GM19238 (cell line): ENCODE results near the gene ZFAND3.

ENCODE experiments used
- DNase-seq: peaks from one replicate; pipeline ENCODE4 v3.0.0; 2011; ENCODE audit warnings: low spot score; ENCODE audit not compliant: insufficient read length

Gene ZFAND3

GRCh38 chr6:38152620-38153019 is 333.1 kb downstream of the ZFAND3 start:
- DNase-seq = no peak

GRCh38 chr6:38153076-38153797 is 333.7 kb downstream of the ZFAND3 start:
- no peak for DNase-seq

DNA sequence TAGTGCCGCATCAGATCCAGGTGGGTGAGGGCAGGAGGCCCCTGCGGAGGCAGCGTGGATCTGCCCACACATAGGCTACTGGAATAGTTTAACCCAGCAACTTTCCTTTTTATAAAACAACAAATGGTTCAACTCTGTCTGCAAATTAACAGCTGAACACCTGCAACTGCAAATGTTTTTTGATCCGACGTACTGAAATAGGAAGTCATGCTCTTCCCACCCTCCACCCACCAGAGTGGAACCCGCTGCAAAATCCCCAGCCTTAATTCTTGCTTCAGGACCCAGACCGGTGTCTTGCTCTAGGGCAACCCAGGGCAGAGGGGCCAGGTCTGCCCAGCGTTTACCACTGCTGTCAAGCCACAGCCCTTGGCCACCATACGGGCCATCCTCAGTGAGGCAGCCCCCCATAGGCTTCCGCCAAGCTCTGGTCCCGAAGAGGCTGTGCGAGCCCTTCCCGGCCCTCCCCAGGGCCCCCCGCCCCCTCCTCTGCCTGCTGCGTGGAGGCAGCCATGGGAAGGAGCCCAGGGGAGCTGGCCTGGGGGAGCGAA is 334.3 kb downstream of the ZFAND3 start:
- DNase-seq = no peak

- DNase-seq = no peak
Observed at GRCh38 chr6:38154731-38155130, 335.2 kb downstream of the ZFAND3 start.

DNA sequence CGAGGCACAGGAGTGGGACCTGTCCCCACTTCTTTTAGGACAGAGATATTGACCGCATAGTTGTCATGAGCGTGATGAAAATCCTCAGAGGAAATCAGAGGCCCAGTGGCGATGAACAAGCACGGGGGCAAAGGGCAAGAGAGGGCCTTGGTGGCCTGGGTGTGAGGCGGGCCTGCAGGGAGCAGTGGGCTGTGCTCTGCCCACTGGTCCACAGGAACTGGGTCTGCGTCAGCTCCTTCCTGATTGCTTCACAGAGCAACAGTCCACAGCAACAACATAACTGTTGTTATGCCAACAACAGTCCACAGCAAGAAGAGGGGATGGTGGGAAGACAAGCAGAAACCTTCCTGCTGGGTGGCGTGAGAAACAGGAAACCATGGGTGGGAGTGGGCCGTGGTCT is 335.6 kb downstream of the ZFAND3 start:
- DNase-seq = no peak

DNA sequence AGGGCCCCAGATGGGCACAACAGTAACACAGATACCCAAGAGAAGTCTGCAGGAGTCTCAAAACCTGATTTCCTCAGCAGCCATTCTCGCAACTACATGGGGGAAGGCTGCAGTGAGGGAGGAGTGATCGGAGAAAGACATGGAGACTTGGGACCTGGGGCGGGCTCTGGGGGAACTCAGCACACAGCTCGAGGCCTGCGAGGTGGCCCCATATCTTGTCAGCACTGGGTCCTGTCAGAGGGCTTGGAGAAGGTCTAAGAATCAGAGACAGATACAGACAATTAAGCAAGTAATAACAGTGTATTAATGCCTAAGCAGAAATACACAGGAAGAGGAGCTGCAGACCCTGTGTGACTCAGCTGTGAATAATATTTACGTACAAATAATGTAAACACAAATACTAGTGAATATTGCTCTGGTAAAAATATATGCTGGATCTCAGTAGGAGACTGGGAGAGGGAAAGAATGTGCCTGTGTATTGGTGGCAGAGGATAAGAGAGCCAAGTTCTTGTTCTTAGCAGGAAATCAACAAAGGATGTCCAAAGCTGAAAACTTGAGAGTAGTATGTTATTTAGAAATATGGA is 336.2 kb downstream of the ZFAND3 start:
- no peak for DNase-seq

DNA sequence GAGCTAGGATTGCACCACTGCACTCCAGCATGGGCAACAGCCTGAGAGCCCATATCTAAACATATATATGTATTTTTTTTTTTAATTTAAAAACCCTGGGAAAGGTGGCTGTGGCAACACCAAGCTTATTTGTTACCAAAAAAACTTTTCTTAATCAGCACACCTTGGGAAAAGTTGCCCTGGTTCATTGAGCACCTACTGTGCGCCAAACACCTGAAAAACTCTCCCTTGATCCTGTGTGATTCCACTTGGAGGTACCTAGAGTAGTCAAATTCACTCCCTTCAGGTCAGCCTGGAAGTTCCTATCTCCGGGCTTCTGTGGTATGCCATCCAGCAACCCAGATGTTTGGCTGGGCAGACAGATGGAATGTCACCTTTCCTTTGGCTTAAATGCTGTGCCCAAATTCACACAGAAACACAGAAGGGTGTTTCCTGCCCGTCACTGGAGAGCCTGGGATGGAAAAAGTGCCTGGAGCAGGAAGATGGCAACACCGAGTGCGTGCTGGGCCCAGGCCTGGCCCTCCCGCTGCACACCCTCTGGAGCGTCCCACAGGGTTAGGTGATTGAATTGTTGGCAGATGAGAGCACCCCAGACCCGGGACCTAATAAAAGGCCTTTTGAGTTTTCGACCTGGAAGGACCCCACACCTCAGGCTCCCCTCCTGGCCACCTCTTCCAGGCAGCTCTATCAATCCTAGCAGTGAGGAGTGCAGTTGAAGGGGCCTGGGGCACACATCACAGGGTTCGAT is 337.5 kb downstream of the ZFAND3 start:
- DNase-seq = no peak

- no peak for DNase-seq
Observed at GRCh38 chr6:38157905-38158304, 338.4 kb downstream of the ZFAND3 start.

GRCh38 chr6:38158762-38159350 is 339.3 kb downstream of the ZFAND3 start:
- no peak for DNase-seq

DNA sequence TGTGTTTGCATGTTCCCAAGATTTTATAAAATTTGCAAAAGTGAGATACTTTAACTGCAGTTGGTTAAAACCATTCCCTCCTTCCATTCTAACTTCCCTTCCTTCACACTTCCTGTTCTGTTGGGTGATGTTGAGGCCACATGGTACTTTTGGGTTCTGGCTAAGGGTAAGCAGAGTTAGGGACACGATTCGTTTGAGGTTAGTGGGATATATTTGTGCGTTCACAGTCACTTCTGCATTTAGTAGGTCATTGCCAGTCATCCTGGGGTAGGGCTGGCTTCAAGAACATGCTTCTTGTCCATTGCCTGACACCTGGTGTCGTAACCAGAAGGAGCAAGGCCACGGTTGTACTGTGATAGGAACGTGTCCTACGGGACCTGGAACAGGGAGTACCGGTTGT is 340.1 kb downstream of the ZFAND3 start:
- no peak for DNase-seq

GRCh38 chr6:38160831-38161230 is 341.3 kb downstream of the ZFAND3 start:
- no peak for DNase-seq

DNA sequence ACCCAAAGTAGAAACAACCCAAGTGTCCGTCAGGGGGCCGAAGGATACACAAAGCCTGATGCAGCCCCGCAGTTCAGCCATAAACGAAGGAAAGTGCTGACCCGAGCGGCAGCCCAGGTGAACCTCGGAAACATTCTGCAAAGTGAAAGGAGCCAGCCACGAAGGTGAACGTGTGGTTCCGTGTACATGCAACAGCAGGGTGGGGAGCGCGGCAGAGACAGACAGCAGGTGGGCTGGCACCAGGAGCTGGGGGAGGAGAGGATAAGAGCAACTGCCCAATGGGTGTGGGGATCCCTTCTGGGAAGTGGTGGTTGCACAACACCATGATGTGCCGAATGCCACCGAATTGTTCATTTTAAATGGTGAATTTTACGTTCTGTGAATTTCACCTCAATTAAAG is 341.8 kb downstream of the ZFAND3 start:
- DNase-seq = no peak

DNA sequence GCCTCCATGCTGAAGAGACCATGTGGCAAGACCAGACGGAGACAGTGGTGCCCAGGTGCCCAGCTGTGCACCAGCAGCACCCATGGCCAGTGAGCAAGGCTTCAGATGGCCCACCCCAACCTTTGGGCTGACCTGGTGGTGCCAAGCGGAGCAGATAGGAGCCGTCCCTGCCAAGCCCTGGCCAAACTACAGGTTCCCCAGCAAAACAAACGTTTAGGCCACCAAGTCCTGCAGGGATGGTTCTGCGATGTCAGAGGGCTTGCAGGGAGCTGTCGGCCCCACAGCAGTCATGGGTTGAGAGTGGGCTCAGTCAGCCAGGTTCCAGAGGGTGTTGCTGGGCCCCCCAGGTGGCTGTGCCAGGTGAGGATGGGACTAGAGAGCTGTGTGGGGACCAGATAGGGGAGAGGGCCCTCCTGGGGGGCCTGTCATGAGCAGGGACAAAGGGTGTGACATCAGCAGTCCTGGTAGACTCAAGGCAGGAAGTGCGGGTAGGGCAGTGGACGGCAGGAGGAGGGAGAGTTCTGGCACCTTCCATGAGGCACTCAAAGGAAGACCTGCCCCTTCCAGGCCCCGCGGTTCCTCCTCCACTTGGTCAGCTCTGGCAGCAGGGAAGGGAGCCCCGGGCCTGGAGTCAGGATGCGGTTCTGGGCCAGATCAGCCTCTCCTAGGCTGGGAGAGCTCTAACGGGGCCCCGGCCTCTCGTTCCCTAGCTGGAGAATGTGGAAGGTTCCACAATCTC is 342.4 kb downstream of the ZFAND3 start:
- DNase-seq = no peak

GRCh38 chr6:38162493-38163185 is 343.1 kb downstream of the ZFAND3 start:
- no peak for DNase-seq

DNA sequence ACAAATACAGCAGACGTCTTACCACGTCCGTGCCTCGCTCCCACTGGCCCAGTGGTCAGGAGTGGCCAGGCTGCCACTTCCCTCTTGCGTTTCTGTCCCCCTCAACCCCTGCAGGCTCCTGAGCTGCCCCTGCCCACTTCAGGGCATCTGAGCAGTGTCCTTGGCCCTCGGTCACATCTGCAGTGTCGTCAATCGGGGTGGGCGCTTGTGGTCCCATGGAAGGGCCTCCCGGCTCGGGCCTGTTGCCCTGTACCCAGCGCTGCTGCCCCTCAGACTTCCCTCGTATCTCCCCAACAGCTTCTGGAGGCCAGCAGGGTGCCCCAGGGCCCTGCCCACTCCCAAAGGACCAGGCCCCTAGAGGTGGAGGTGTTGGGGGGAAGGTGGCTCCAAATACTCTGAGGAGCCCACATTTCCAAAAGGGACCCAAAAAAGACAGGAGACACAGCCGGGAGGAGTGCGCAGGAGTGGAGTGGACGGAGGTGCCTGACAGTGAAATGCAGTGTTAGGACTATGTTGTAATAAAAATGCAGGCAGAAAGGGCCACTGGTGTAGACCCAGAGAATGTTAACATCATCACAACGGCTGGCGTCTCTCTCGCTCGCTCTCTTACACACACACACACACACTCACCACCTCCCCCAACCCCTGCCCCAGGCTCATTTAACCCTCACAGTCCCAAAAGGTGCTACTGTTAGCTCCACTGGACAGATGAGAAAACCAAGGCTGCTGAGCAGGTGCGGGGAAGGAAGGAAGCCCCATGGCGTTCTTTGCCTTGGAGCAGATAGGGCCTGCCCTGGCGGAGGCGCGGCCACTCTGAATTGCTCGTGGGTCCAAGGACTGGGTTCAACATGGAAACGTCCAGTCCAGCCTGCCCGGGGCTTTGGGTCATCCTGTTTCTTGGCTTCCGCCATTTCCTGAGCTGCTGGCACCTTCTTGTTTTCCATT is 343.9 kb downstream of the ZFAND3 start:
- no peak for DNase-seq

GRCh38 chr6:38164131-38164481 is 344.6 kb downstream of the ZFAND3 start:
- no peak for DNase-seq

DNA sequence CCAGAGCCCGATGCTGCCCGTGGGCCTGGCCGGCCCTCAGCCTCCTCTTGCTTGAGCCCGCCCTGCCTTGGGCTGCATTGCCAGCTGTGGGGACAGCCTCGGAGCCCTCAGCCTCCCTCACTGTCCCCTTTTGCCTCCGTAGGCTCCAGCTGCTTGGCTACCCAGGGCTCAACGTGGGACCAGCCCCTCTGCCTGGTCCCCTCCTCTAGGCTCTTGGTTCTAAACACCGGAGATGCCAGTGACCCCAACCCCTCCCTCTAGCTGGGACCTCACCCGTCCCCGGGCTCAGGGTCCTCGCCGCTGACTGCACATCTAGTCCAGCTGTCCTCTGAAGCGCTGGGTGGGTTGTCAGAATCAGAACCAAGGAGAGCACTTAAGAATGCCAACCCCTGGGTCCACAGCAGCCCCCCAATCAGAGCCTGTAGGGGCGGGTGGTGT is 345.2 kb downstream of the ZFAND3 start:
- no peak for DNase-seq

DNA sequence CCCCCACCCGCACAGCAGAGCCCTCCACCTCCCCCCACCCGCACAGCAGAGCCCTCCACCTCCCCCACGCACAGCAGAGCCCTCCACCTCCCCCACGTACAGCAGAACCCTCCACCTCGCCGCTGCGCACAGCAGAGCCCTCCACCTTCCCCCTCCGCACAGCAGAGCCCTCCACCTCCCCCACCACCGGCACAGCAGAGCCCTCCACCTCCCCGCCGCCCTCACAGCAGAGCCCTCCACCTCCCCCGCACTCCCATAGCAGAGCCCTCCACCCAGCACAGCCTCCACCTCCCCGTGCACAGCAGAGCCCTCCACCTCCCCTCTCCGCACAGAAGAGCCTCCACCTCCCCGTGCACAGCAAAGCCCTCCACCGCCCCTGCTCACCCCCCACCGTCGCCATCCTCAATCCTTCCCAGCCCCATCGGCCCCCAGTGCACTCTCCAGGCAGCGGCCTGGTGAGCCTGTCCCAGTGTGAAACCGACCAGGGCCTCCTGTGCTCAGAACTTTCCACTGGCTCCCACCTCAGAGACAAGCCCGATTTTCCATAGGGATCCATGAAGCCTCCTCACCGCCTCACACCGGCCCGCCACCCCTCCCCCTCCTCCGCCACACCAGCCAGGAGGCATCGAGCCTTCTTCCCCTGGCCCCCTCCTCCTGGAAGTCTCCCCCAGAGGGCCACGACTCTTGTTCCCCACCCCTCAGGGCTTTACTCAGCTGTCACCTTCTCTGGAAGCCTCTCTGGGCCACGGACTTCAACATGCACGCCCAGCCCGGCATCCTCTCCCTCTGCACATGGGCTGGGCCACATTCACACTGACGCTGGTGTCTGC is 347.1 kb downstream of the ZFAND3 start:
- no peak for DNase-seq

DNA sequence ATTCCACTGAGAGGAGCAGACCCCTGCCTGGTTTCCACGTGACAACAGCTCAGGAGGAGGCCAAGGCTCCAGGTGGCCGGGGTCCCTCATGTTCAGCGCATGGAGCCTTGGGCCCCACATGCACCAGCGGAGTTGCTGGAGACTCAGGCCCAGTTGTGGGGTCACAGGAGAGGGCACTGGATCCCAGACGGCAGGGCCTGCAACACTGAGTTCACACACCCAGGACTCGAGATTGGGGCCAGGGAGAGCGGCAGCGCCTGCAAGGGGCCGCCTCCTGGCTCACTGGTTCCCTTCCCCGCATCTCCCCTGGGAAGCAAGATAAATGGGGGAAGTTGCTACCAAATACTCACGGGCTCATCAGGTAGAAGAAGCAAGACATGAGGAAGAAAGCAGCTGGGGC is 348.1 kb downstream of the ZFAND3 start:
- no peak for DNase-seq
